ENCODE results near the gene STH.

The STH gene

DNA sequence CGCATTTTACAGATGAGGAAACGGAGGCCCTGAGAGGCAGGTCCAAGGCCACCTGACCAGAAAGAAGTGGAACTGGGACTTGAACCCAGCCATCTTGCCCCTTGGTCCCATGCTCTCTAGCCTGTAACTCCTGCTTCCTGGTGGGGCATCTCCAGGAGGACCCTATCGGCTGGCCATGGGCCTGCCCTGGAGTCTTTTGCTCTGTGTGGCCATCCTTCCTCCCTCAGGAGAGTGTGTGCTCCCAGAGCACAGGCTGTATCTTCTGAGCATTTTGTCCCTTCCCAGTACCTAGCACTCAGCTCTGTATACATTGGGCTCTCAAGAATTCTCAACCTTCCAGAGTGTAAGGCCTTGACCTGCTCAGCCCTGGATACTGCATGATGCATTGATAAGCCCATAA, 28.4 kb upstream of the STH start:
- Histone ChIP-seq H3K9ac (ENCODE audit: low read length) (no peak overlapping the region), H3K4me3 (ENCODE audit: low read length) (no peak overlapping the region), H3K27me3 (ENCODE audit: control insufficient read depth, insufficient read depth, low read length) (no peaks in the 10 kb centered on the region), H3K4me1 (ENCODE audit: control insufficient read depth, insufficient read depth, low read length) (no peaks in the 10 kb centered on the region), H3K27ac (ENCODE audit: low read depth, low read length) (no peak overlapping the region), H3K36me3 (ENCODE audit: control insufficient read depth, insufficient read depth, low read length) (no peaks in the 10 kb centered on the region)

- H3K4me1 ChIP-seq (ENCODE audit: control insufficient read depth, insufficient read depth, low read length) = no peaks in the 10 kb centered on the region
These were observed 27.3 kb upstream of the STH start for GRCh38 chr17:45971698-45972141.

GRCh38 chr17:45972531-45972930, 26.5 kb upstream of the STH start:
- H3K9ac ChIP-seq (ENCODE audit: low read length) = no peak overlapping the region
- H3K36me3 ChIP-seq (ENCODE audit: control insufficient read depth, insufficient read depth, low read length) = no peaks in the 10 kb centered on the region
- H3K4me3 ChIP-seq (ENCODE audit: low read length) = no peak overlapping the region
- H3K4me1 ChIP-seq (ENCODE audit: control insufficient read depth, insufficient read depth, low read length) = no peaks in the 10 kb centered on the region
- H3K27me3 ChIP-seq (ENCODE audit: control insufficient read depth, insufficient read depth, low read length) = no peaks in the 10 kb centered on the region
- peak overlapping the region; percentile 34 for H3K27ac ChIP-seq (ENCODE audit: low read depth, low read length)

More at GRCh38 chr17:45971698-45972141, 27.3 kb upstream of the STH start:
- Histone ChIP-seq H3K9ac (ENCODE audit: low read length) (no peak overlapping the region), H3K27ac (ENCODE audit: low read depth, low read length) (no peak overlapping the region), H3K27me3 (ENCODE audit: control insufficient read depth, insufficient read depth, low read length) (no peaks in the 10 kb centered on the region), H3K4me3 (ENCODE audit: low read length) (no peak overlapping the region), H3K36me3 (ENCODE audit: control insufficient read depth, insufficient read depth, low read length) (no peaks in the 10 kb centered on the region)

DNA sequence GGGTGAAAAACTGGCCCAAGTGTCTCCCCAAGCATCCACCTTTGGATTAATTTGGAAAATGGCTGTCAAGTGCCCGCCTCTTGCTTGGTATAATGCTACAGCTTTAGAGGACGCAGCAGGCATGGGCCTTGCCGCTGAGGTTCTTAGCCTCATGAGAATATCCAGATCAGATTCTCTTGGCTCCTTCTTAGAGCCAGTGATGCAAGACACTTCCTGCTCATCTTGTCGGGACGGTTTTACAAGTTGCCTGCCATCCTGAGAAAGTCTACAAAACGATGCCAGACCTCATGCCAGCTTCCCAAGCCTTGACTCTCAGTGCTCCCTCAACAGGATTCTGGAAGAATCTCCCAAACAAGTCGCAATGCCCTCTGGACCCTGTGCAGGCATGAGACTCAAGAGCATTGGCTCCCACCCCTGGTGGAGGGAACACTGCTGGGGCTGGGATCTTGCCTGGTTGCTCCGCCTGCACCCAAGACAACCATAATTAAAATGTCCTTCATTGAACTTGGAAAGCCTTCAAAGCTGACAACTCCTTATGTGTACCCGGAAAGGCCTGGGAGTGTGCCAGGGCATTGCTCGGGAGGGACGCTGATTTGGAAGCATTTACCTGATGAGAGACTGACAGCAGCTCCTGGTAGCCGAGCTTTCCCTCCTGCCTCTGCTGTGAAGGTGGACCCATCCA, 25.8 kb upstream of the STH start:
- Histone ChIP-seq H3K4me1 (ENCODE audit: control insufficient read depth, insufficient read depth, low read length) (no peaks in the 10 kb centered on the region), H3K27ac (ENCODE audit: low read depth, low read length) (peak overlapping the region; percentile 34), H3K36me3 (ENCODE audit: control insufficient read depth, insufficient read depth, low read length) (no peaks in the 10 kb centered on the region), H3K9ac (ENCODE audit: low read length) (no peak overlapping the region), H3K27me3 (ENCODE audit: control insufficient read depth, insufficient read depth, low read length) (no peaks in the 10 kb centered on the region), H3K4me3 (ENCODE audit: low read length) (no peak overlapping the region)

DNA sequence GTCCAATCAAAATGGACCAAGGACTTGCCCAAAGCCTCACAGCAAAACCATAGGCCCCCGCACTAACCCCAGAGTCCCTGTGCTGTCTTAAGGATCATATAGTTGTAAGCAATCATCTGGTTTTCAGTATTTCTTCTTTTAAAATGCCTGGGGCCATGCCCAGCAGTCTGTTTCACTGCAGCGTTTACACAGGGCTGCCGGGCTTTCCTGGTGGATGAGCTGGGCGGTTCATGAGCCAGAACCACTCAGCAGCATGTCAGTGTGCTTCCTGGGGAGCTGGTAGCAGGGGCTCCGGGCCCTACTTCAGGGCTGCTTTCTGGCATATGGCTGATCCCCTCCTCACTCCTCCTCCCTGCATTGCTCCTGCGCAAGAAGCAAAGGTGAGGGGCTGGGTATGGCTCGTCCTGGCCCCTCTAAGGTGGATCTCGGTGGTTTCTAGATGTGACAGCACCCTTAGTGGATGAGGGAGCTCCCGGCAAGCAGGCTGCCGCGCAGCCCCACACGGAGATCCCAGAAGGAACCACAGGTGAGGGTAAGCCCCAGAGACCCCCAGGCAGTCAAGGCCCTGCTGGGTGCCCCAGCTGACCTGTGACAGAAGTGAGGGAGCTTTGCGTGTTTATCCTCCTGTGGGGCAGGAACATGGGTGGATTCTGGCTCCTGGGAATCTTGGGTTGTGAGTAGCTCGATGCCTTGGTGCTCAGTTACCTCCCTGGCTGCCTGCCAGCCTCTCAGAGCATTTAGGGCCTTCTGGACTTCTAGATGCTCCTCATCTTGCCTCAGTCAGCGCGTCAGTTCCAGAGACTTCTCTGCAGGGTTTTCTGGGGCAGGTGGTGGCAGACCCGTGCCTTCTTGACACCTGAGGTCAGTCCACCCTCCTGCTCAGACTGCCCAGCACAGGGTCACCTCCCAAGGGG, 24.8 kb upstream of the STH start:
- H3K4me3 ChIP-seq (ENCODE audit: low read length) = no peak overlapping the region
- H3K36me3 ChIP-seq (ENCODE audit: control insufficient read depth, insufficient read depth, low read length) = no peaks in the 10 kb centered on the region
- no peaks in the 10 kb centered on the region for H3K27me3 ChIP-seq (ENCODE audit: control insufficient read depth, insufficient read depth, low read length)
- H3K27ac ChIP-seq (ENCODE audit: low read depth, low read length) = no peak overlapping the region
- H3K9ac ChIP-seq (ENCODE audit: low read length) = no peak overlapping the region
- H3K4me1 ChIP-seq (ENCODE audit: control insufficient read depth, insufficient read depth, low read length) = no peaks in the 10 kb centered on the region

DNA sequence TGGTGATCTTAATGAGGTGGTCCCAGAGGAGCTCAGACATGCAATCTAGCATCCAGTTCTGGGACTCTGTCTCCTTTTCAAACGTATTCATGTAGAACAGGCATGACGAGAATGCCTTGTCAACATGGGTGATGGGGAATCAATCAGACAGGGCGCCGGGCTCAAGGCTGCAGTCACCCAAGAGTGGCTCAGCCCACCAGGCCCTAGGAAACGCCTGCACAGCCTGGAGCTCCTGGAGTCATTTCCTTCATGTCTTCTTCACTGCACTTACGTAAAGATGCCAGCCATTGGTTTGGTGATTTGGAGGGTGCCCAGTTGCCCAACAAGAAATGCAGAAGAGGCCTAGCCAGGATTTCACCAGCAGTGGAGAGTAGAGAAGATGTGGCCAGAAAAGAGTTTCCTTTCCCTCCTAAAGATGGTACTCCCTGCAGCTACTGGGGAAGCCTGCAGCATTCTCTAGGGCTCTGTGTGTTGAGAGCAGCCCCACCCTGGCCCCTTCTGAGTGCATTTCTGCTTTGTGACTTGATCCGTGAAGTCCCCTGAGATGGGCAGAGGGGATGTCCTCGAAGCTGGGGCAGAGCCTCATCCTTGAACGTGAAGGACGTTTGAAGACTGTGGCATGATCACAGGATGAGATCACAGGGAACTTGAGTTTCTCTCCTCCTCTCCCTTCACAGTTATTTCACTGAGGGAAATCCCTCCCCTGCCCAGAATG, 24.0 kb upstream of the STH start:
- no peaks in the 10 kb centered on the region for H3K27me3 ChIP-seq (ENCODE audit: control insufficient read depth, insufficient read depth, low read length)
- no peak overlapping the region for H3K9ac ChIP-seq (ENCODE audit: low read length)
- no peak overlapping the region for H3K4me3 ChIP-seq (ENCODE audit: low read length)
- no peaks in the 10 kb centered on the region for H3K4me1 ChIP-seq (ENCODE audit: control insufficient read depth, insufficient read depth, low read length)
- H3K27ac ChIP-seq (ENCODE audit: low read depth, low read length) = no peak overlapping the region
- no peaks in the 10 kb centered on the region for H3K36me3 ChIP-seq (ENCODE audit: control insufficient read depth, insufficient read depth, low read length)

GRCh38 chr17:45975640-45976295, 23.3 kb upstream of the STH start:
- Histone ChIP-seq H3K4me1 (ENCODE audit: control insufficient read depth, insufficient read depth, low read length) (no peaks in the 10 kb centered on the region), H3K4me3 (ENCODE audit: low read length) (no peak overlapping the region), H3K27me3 (ENCODE audit: control insufficient read depth, insufficient read depth, low read length) (no peaks in the 10 kb centered on the region), H3K36me3 (ENCODE audit: control insufficient read depth, insufficient read depth, low read length) (no peaks in the 10 kb centered on the region), H3K9ac (ENCODE audit: low read length) (no peak overlapping the region), H3K27ac (ENCODE audit: low read depth, low read length) (no peak overlapping the region)

DNA sequence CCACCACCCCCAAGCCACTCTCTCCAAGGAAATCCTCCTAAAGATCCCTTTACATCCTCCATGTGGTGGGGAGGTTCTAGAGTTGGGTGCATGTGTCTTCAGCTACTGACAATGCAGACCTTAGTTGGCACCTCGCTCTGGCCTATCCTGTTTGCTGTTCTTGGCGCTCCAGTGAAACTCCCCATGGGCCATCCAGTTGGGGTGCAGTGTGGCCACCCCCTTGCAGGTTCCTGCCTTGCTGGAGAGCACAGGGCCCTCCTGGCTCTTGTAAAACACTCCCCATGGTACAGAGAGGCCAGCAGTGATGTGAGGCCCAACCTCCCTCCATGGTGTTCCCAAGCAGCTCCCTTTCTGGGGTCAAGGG, 22.7 kb upstream of the STH start:
- H3K4me1 ChIP-seq (ENCODE audit: control insufficient read depth, insufficient read depth, low read length) = no peaks in the 10 kb centered on the region
- no peaks in the 10 kb centered on the region for H3K36me3 ChIP-seq (ENCODE audit: control insufficient read depth, insufficient read depth, low read length)
- no peak overlapping the region for H3K4me3 ChIP-seq (ENCODE audit: low read length)
- H3K9ac ChIP-seq (ENCODE audit: low read length) = no peak overlapping the region
- no peaks in the 10 kb centered on the region for H3K27me3 ChIP-seq (ENCODE audit: control insufficient read depth, insufficient read depth, low read length)
- H3K27ac ChIP-seq (ENCODE audit: low read depth, low read length) = no peak overlapping the region

DNA sequence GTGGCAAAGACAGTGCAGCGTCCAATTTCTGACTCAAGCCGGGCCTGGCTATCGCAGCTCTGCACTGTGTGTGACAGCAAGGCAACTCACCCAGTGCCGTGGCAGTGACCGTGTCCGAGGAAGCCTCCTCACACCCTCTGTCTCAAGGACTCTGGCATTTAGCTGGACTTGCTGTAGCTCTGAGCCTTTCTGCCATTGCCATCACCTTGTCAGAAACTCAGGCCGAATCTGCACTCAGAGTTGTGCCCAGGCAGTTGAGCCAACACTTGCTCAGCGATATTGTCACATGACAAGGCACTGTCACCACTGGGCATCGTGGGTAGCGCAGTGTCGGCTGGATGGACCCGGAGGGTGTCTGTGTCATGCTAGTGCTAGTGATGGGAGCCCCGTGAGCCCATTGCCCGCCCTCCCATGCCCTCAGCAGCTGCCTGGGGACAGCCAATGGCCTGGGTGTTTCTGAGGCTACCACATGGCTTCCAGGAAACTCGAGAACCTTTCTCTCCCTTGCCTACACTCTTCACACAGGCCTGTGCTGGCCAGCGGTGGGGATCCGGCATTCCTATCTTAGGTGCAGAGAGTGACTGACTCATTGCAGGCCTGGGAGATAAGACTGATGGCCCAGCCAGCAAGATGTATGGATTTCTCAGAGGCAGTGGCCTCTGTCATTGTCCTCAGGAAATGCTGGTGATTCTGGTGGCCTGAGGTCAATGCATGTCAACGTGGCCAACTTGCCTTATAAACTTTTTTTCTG, 22.1 kb upstream of the STH start:
- H3K9ac ChIP-seq (ENCODE audit: low read length) = no peak overlapping the region
- no peaks in the 10 kb centered on the region for H3K27me3 ChIP-seq (ENCODE audit: control insufficient read depth, insufficient read depth, low read length)
- H3K27ac ChIP-seq (ENCODE audit: low read depth, low read length) = no peak overlapping the region
- H3K36me3 ChIP-seq (ENCODE audit: control insufficient read depth, insufficient read depth, low read length) = no peaks in the 10 kb centered on the region
- no peaks in the 10 kb centered on the region for H3K4me1 ChIP-seq (ENCODE audit: control insufficient read depth, insufficient read depth, low read length)
- H3K4me3 ChIP-seq (ENCODE audit: low read length) = no peak overlapping the region

- no peak overlapping the region for H3K4me3 ChIP-seq (ENCODE audit: low read length)
- no peak overlapping the region for H3K27ac ChIP-seq (ENCODE audit: low read depth, low read length)
- no peaks in the 10 kb centered on the region for H3K4me1 ChIP-seq (ENCODE audit: control insufficient read depth, insufficient read depth, low read length)
- no peaks in the 10 kb centered on the region for H3K36me3 ChIP-seq (ENCODE audit: control insufficient read depth, insufficient read depth, low read length)
- H3K9ac ChIP-seq (ENCODE audit: low read length) = no peak overlapping the region
- no peaks in the 10 kb centered on the region for H3K27me3 ChIP-seq (ENCODE audit: control insufficient read depth, insufficient read depth, low read length)
These were observed 21.6 kb upstream of the STH start for GRCh38 chr17:45977506-45977824.

GRCh38 chr17:45977976-45978626, 20.9 kb upstream of the STH start:
- no peaks in the 10 kb centered on the region for H3K27me3 ChIP-seq (ENCODE audit: control insufficient read depth, insufficient read depth, low read length)
- H3K36me3 ChIP-seq (ENCODE audit: control insufficient read depth, insufficient read depth, low read length) = no peaks in the 10 kb centered on the region
- no peak overlapping the region for H3K4me3 ChIP-seq (ENCODE audit: low read length)
- H3K9ac ChIP-seq (ENCODE audit: low read length) = no peak overlapping the region
- H3K27ac ChIP-seq (ENCODE audit: low read depth, low read length) = no peak overlapping the region
- H3K4me1 ChIP-seq (ENCODE audit: control insufficient read depth, insufficient read depth, low read length) = no peaks in the 10 kb centered on the region

Data from rectal smooth muscle tissue (tissue), 1 donor.